Natural killer cell (primary cell): Measurements from ENCODE around the gene EXOC6B. TPM values are rescaled to one million over a fixed set of nuclear protein-coding genes. Genes with fewer than 3 reads are reported as not detected.

ENCODE experiments used
- ATAC-seq, 3 donors: fragments of 150-1000 bp in 2 of 3; fragments of 200-7000 bp in 1 of 3; cut with Tn5 transposase; 1 replicate in 1 of 3; 2 replicates in 2 of 3; pipeline ENCODE4 v1.10.0; 2021; ENCODE audit warnings: mild to moderate bottlenecking in 2 of 3, moderate library complexity in 2 of 3
- DNase-seq, 2 donors: peaks; one replicate each; pipeline versions ENCODE4 v3.0.0 to v3.0.0-alpha.2; 2013 to 2021; ENCODE audit warnings: mixed read lengths in 1 of 2
- H3K27ac ChIP-seq: one replicate; pipeline ENCODE4 v1.5.1; 2013; ENCODE audit warnings: mild to moderate bottlenecking, low read length
- H3K27me3 ChIP-seq: one replicate; pipeline ENCODE4 v1.6.1; 2013; ENCODE audit warnings: low read length; ENCODE audit not compliant: control insufficient read depth, insufficient read depth
- H3K36me3 ChIP-seq: one replicate; pipeline ENCODE4 v1.6.1; 2013; ENCODE audit warnings: low read length; ENCODE audit not compliant: control insufficient read depth, insufficient read depth
- H3K4me1 ChIP-seq: one replicate; pipeline ENCODE4 v1.6.1; 2013; ENCODE audit warnings: low read length; ENCODE audit not compliant: control insufficient read depth, insufficient read depth
- H3K4me3 ChIP-seq: one replicate; pipeline ENCODE4 v1.5.1; 2013; ENCODE audit warnings: low read length
- H3K9me3 ChIP-seq: one replicate; pipeline ENCODE4 v1.6.1; 2013; ENCODE audit warnings: low read length; ENCODE audit not compliant: control insufficient read depth, insufficient read depth
- H3K27ac Mint-ChIP-seq, 2 donors: one replicate each; pipeline ENCODE4 v1.8.0; 2022; ENCODE audit warnings: mild to moderate bottlenecking in 2 of 2, mixed read lengths in 2 of 2, moderate library complexity in 1 of 2
- H3K27me3 Mint-ChIP-seq, 2 donors: one replicate each; pipeline ENCODE4 v1.8.0; 2022; ENCODE audit warnings: low read depth in 2 of 2, mixed read lengths in 2 of 2
- H3K36me3 Mint-ChIP-seq: one replicate; pipeline ENCODE4 v1.8.0; 2022; ENCODE audit warnings: mixed read lengths
- H3K4me1 Mint-ChIP-seq, 2 donors: one replicate each; pipeline ENCODE4 v1.8.0; 2022; ENCODE audit warnings: mixed read lengths in 2 of 2
- H3K4me3 Mint-ChIP-seq: one replicate; pipeline ENCODE4 v1.8.0; 2022; ENCODE audit warnings: mild to moderate bottlenecking, moderate library complexity, mixed read lengths
- H3K9me3 Mint-ChIP-seq, 2 donors: one replicate each; pipeline ENCODE4 v1.8.0; 2022; ENCODE audit warnings: mixed read lengths in 2 of 2
- WGBS: methylation state at CpG from one replicate; pipeline ENCODE4 v1.1.7; 2013; ENCODE audit warnings: missing lambda C conversion rate; ENCODE audit not compliant: insufficient coverage; 5-methylcytosine and 5-hydroxymethylcytosine counted together
- intact Hi-C: fragments of 100-400 bp; cut with micrococcal nuclease; formaldehyde crosslinking; loops from one replicate; pipeline ENCODE4 v1.14.2; 2022
- total RNA-seq, 4 donors: library from RNA; stranded (reverse); fragments of 120-200 nt in 1 of 4; gene quantifications; one replicate each; pipeline versions ENCODE4 v1.2.3 to v1.2.4, GENCODE V29; 2013 to 2022
- TF ChIP-seq, protein P1 (sequence below): fragments of 200-600 bp; IDR thresholded peaks from one replicate; pipeline ENCODE4 v1.8.0; 2022; ENCODE audit warnings: antibody characterized with exemption

The EXOC6B gene
- total RNA-seq, 3 donors from 2014 or later (not counting 1 experiment from before 2014, with no cell fraction given), result 16.6 to 17.2 (median 17.1) TPM

DNA sequence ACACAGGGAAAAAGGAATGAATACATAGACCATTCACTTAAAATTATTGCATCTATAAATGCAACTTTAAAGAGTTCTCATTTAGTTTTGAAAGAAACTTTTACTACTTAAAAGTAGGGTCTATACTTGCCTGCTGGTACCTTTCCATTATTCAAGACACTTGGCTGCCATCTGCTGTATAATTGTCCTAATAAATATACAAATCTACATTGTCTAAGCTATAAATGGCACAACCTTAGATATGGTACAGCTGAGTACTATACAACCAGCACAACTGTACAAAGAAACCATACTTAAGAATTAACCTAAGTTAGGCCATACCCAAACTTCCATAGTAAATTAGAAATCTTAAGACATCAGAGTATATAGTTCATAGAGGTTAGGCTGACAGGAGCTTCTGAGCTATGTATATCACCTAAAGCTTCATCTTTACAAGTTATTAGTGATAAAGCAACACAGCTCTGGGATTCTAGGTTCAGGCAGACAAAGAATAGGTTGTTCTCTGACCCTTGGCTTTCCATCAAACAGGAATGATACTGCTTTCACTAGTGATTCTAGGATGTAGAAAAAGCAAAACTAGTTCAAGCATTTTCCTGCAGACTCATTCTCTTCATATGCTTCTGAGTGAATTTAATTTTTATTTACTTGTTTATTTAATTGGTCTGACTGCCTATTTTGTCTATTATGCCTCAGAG is 22.1 kb downstream of the EXOC6B start:
- no peaks in the 10 kb centered on the region for H3K27me3 ChIP-seq
- Mint-ChIP-seq H3K36me3 (peaks cover 2% of the 10 kb centered on the region), H3K4me3 (no peak overlapping the region), H3K27ac (no peak overlapping the region), H3K4me1 (peaks cover 0 to 5% of the 10 kb centered on the region in 2 donors), H3K9me3 (peaks cover under 1% of the 10 kb centered on the region in 2 donors), H3K27me3 (no peaks in the 10 kb centered on the region)
- no peak overlapping the region for H3K27ac ChIP-seq
- no peak for ATAC-seq
- TF ChIP-seq, protein P1, sequence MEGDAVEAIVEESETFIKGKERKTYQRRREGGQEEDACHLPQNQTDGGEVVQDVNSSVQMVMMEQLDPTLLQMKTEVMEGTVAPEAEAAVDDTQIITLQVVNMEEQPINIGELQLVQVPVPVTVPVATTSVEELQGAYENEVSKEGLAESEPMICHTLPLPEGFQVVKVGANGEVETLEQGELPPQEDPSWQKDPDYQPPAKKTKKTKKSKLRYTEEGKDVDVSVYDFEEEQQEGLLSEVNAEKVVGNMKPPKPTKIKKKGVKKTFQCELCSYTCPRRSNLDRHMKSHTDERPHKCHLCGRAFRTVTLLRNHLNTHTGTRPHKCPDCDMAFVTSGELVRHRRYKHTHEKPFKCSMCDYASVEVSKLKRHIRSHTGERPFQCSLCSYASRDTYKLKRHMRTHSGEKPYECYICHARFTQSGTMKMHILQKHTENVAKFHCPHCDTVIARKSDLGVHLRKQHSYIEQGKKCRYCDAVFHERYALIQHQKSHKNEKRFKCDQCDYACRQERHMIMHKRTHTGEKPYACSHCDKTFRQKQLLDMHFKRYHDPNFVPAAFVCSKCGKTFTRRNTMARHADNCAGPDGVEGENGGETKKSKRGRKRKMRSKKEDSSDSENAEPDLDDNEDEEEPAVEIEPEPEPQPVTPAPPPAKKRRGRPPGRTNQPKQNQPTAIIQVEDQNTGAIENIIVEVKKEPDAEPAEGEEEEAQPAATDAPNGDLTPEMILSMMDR, result no peak
- no peaks in the 10 kb centered on the region for H3K36me3 ChIP-seq
- H3K4me1 ChIP-seq, result no peaks in the 10 kb centered on the region
- intact Hi-C loops, result no loop called here
- H3K4me3 ChIP-seq, result no peak overlapping the region
- H3K9me3 ChIP-seq, result peaks cover 3% of the 10 kb centered on the region
- no peak for DNase-seq

DNA sequence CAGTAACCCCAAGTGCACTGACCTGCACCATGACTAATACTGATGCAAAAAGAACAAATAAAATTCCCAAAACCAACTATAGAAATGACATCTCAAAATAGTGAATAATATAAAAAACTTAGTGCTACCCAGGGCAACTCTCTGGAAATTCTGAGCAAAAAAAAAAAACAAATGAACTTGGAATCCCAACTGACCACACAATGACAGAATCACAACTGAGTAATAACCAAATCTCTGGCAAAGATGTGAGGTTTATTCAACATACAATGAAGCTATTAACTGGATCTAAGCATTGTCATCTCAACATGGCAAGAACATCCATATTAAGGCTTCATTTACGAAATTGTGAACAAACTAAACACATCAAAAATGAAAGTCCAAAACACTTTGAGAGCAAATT is 22.7 kb downstream of the EXOC6B start:
- no peak overlapping the region for H3K4me3 ChIP-seq
- no peaks in the 10 kb centered on the region for H3K9me3 ChIP-seq
- ATAC-seq (no peak), DNase-seq (no peak)
- intact Hi-C loops, result no loop called here
- 100% methylated on average over 1 of the region's 1 CpG for WGBS
- Mint-ChIP-seq H3K27ac (no peak overlapping the region), H3K27me3 (no peaks in the 10 kb centered on the region), H3K4me3 (no peak overlapping the region), H3K36me3 (no peaks in the 10 kb centered on the region), H3K4me1 (peaks cover 0 to 5% of the 10 kb centered on the region in 2 donors), H3K9me3 (no peaks in the 10 kb centered on the region)
- TF ChIP-seq, protein P1, result no peak
- H3K4me1 ChIP-seq, result no peaks in the 10 kb centered on the region
- no peaks in the 10 kb centered on the region for H3K27me3 ChIP-seq
- no peak overlapping the region for H3K27ac ChIP-seq
- H3K36me3 ChIP-seq, result no peaks in the 10 kb centered on the region

DNA sequence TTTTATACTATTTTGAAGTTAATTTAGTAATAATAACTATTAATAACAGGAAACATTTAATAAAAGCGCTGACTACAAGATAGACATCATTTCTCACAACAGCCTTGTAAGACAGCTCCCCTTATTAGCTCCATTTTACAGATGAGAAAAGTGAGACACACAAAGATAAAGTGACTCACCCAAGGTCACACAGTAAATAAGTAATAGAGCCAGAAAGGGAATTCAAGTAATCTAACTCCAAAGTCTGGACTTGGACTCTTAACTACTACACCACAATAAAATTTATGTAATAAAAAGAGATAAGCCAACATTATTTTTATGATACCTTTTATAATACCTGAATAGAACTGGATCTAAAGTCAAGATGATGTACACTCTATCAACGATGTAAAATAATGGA is 25.3 kb downstream of the EXOC6B start:
- intact Hi-C loops, result no loop called here
- H3K36me3 ChIP-seq, result no peaks in the 10 kb centered on the region
- H3K4me3 ChIP-seq, result no peak overlapping the region
- ATAC-seq (no peak), DNase-seq (no peak)
- H3K27me3 Mint-ChIP-seq, result no peaks in the 10 kb centered on the region
- WGBS, result 83% methylated on average over 1 of the region's 2 CpGs
- H3K9me3 Mint-ChIP-seq, result no peaks in the 10 kb centered on the region
- H3K4me1 ChIP-seq, result no peaks in the 10 kb centered on the region
- H3K4me1 Mint-ChIP-seq, result peaks cover 0 to 5% of the 10 kb centered on the region in 2 donors
- H3K36me3 Mint-ChIP-seq, result no peaks in the 10 kb centered on the region
- no peak overlapping the region for H3K4me3 Mint-ChIP-seq
- H3K9me3 ChIP-seq, result no peaks in the 10 kb centered on the region
- no peak overlapping the region for H3K27ac ChIP-seq
- H3K27ac Mint-ChIP-seq, result no peak overlapping the region
- TF ChIP-seq, protein P1, result no peak
- H3K27me3 ChIP-seq, result no peaks in the 10 kb centered on the region

DNA sequence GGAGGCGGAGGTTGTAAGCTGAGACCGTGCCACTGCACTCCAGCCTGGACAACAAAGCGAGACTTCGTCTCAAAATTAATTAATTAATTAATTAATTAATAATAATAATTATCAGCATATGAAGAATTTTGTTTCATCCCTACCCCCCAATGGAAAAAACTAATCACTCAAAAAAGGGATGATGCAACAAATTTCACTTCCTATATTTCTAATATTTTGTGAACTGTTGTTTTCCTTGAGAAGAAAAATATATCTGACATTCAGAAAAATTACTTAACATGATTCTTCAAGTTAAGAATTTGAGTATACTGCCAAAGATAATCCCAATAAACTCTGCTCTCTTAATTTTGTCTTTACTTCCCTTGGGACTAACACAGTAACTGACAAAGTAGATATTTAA is 28.1 kb downstream of the EXOC6B start:
- ATAC-seq (no peak), DNase-seq (no peak)
- no peaks in the 10 kb centered on the region for H3K4me1 ChIP-seq
- H3K36me3 ChIP-seq, result no peaks in the 10 kb centered on the region
- Mint-ChIP-seq H3K9me3 (no peaks in the 10 kb centered on the region), H3K36me3 (no peaks in the 10 kb centered on the region), H3K27ac (no peak overlapping the region), H3K27me3 (no peaks in the 10 kb centered on the region), H3K4me1 (peaks cover 7 to 15% of the 10 kb centered on the region in 2 donors), H3K4me3 (no peak overlapping the region)
- no peaks in the 10 kb centered on the region for H3K9me3 ChIP-seq
- no peak overlapping the region for H3K4me3 ChIP-seq
- H3K27me3 ChIP-seq, result no peaks in the 10 kb centered on the region
- WGBS, result no CpG with 5 or more reads among the region's 4 CpGs
- TF ChIP-seq, protein P1, result no peak
- intact Hi-C loops, result no loop called here
- H3K27ac ChIP-seq, result no peak overlapping the region
